Activated CD4-positive, alpha-beta T cell treated with anti-CD3 and anti-CD28 coated beads, Interleukin-2, amount 50 U/mL, for 1 hour (primary cell): ENCODE results near the gene CCDC136.

Source experiments
- DNase-seq: peaks from one replicate; pipeline ENCODE4 v3.0.0-alpha.2; 2020

Gene CCDC136

GRCh38 chr7:128807191-128807590 is 15.4 kb downstream of the CCDC136 start:
- DNase-seq = no peak

GRCh38 chr7:128809363-128809762 is 17.6 kb downstream of the CCDC136 start:
- no peak for DNase-seq

- DNase-seq = no peak
Observed at GRCh38 chr7:128810473-128810872, 18.7 kb downstream of the CCDC136 start.

GRCh38 chr7:128810997-128811396 is 19.2 kb downstream of the CCDC136 start:
- no peak for DNase-seq

- no peak for DNase-seq
Observed at GRCh38 chr7:128811631-128812430, 20.1 kb downstream of the CCDC136 start.

- DNase-seq = no peak
Observed at GRCh38 chr7:128812514-128813168, 20.9 kb downstream of the CCDC136 start.

- DNase-seq = no peak
Observed at GRCh38 chr7:128814499-128814898, 22.7 kb downstream of the CCDC136 start.

- no peak for DNase-seq
Observed at GRCh38 chr7:128815289-128815942, 23.6 kb downstream of the CCDC136 start.

GRCh38 chr7:128818694-128819093 is 26.9 kb downstream of the CCDC136 start:
- no peak for DNase-seq

GRCh38 chr7:128821724-128822123 is 30.0 kb downstream of the CCDC136 start:
- DNase-seq = no peak

GRCh38 chr7:128826512-128826911 is 34.7 kb downstream of the CCDC136 start:
- no peak for DNase-seq

- no peak for DNase-seq
Observed at GRCh38 chr7:128826916-128827247, 35.1 kb downstream of the CCDC136 start.

GRCh38 chr7:128827248-128827958 is 35.6 kb downstream of the CCDC136 start:
- DNase-seq = no peak

GRCh38 chr7:128827971-128828711 is 36.4 kb downstream of the CCDC136 start:
- no peak for DNase-seq

- DNase-seq = no peak
Observed at GRCh38 chr7:128829391-128830166, 37.8 kb downstream of the CCDC136 start.

GRCh38 chr7:128830231-128831177 is 38.7 kb downstream of the CCDC136 start, which contains the start of gene FLNC:
TSS of gene FLNC (plus strand) at chr7:128830406. CDS start at chr7:128830638, 232 bp downstream.
- peak; percentile 25 for DNase-seq

GRCh38 chr7:128831178-128831993 is 39.6 kb downstream of the CCDC136 start:
- no peak for DNase-seq

GRCh38 chr7:128831994-128832879 is 40.5 kb downstream of the CCDC136 start:
- DNase-seq = no peak

GRCh38 chr7:128832880-128833147 is 41.0 kb downstream of the CCDC136 start:
- DNase-seq = no peak
